Uterus (tissue), 4 donors: Measurements from ENCODE around the gene DYRK4. TPM values are rescaled to one million over a fixed set of nuclear protein-coding genes. Genes with fewer than 3 reads are reported as not detected.

Experiments
- DNase-seq, 2 donors: peaks; one replicate each; pipeline ENCODE4 v3.0.0-alpha.2; 2019 to 2020
- H3K27ac ChIP-seq, 2 donors: fragments of 200-600 bp; sonication (generic); 1 replicate in 1 of 2; 2 replicates in 1 of 2; pipeline ENCODE4 v1.5.1; 2016 to 2018
- H3K27me3 ChIP-seq, 2 donors: fragments of 200-600 bp; sonication (generic); one replicate each; pipeline ENCODE4 v1.5.1; 2018 to 2019; ENCODE audit warnings: control low read depth in 1 of 2
- H3K36me3 ChIP-seq, 2 donors: fragments of 200-600 bp; sonication (generic); one replicate each; pipeline ENCODE4 v1.5.1; 2019; ENCODE audit warnings: control low read depth in 1 of 2
- H3K4me1 ChIP-seq, 2 donors: fragments of 200-600 bp; sonication (generic); one replicate each; pipeline ENCODE4 v1.5.1; 2018 to 2019; ENCODE audit warnings: control low read depth in 1 of 2
- H3K4me3 ChIP-seq, 2 donors: fragments of 200-600 bp; sonication (generic); 1 replicate in 1 of 2; 2 replicates in 1 of 2; pipeline ENCODE4 v1.5.1; 2018 to 2019; ENCODE audit warnings: mild to moderate bottlenecking in 1 of 2
- H3K9me3 ChIP-seq, 2 donors: fragments of 200-600 bp; sonication (generic); one replicate each; pipeline ENCODE4 v1.5.1; 2019; ENCODE audit warnings: control low read depth in 1 of 2
- POLR2A ChIP-seq, 2 donors: fragments of 450-650 bp; IDR thresholded peaks; one replicate each; pipeline ENCODE4 v1.6.1; 2016; ENCODE audit warnings: antibody characterized with exemption in 2 of 2, mild to moderate bottlenecking in 1 of 2, moderate library complexity in 1 of 2
- intact Hi-C: fragments of 100-400 bp; cut with DNase I; formaldehyde crosslinking; loops from one replicate; pipeline ENCODE4 v1.15.1; 2023; ENCODE audit warnings: low total_unique reads
- total RNA-seq, 4 donors: library from RNA; depleted of rRNA in 3 of 4; stranded (reverse); fragments of >200 nt in 3 of 4; gene quantifications; one replicate each; pipeline versions ENCODE4 v1.1.0 to v1.2.4, GENCODE V29; 2014 to 2023
- TF ChIP-seq, protein P1 (sequence below), 4 experiments: fragments of 200-600 bp in 2 of 4; fragments of 450-650 bp in 2 of 4; sonication (generic) in 2 of 4; IDR thresholded peaks; one replicate each; pipeline ENCODE4 v1.5.1; 2016 to 2019; ENCODE audit warnings: antibody characterized with exemption in 4 of 4, mild to moderate bottlenecking in 2 of 4, moderate library complexity in 1 of 4
- donor health status: DM: yes; HTN: yes; CAD: no.

Gene DYRK4
- total RNA-seq, 4 donors from 2014 or later, result 32.3 to 51.1 (median 41.4) TPM

DNA sequence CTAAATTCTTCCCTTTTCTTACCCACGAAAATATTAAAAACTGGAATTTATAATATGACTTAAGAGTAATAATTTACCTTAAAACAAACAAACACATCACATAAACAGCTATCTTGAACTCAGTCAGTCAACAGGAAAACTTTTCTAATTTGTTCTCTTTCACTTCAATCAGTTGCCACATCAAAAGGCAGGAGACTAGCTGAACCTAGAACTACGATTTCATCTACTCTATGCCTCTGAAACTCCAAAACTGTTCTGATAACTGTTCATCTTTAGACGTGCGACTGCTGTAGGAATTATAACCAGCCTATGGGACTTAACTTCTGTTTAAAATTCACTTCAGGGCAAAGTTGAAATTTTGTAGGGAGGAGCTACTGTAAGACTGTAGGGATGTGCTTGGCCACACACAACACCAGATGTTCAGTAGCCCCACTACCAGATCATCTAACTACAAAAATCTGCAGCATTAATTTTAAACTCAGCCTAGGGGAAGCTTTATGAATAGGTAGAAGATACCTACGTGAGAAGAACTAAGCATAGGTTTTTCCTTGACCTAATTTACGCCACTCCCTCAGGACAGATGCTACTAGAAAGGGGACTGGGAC is 30.9 kb upstream of the DYRK4 start:
- no peak for DNase-seq
- H3K36me3 ChIP-seq, result no peaks in the 10 kb centered on the region
- H3K4me1 ChIP-seq, result no peaks in the 10 kb centered on the region
- no peak overlapping the region for H3K27ac ChIP-seq
- H3K27me3 ChIP-seq, result no peaks in the 10 kb centered on the region
- no peak for TF ChIP-seq POLR2A (IDR thresholded peaks at IDR 0.05)
- TF ChIP-seq, protein P1, sequence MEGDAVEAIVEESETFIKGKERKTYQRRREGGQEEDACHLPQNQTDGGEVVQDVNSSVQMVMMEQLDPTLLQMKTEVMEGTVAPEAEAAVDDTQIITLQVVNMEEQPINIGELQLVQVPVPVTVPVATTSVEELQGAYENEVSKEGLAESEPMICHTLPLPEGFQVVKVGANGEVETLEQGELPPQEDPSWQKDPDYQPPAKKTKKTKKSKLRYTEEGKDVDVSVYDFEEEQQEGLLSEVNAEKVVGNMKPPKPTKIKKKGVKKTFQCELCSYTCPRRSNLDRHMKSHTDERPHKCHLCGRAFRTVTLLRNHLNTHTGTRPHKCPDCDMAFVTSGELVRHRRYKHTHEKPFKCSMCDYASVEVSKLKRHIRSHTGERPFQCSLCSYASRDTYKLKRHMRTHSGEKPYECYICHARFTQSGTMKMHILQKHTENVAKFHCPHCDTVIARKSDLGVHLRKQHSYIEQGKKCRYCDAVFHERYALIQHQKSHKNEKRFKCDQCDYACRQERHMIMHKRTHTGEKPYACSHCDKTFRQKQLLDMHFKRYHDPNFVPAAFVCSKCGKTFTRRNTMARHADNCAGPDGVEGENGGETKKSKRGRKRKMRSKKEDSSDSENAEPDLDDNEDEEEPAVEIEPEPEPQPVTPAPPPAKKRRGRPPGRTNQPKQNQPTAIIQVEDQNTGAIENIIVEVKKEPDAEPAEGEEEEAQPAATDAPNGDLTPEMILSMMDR (IDR thresholded peaks at IDR 0.05), result no peak
- intact Hi-C loops, result no loop called here
- H3K9me3 ChIP-seq, result no peaks in the 10 kb centered on the region
- H3K4me3 ChIP-seq, result no peak overlapping the region

DNA sequence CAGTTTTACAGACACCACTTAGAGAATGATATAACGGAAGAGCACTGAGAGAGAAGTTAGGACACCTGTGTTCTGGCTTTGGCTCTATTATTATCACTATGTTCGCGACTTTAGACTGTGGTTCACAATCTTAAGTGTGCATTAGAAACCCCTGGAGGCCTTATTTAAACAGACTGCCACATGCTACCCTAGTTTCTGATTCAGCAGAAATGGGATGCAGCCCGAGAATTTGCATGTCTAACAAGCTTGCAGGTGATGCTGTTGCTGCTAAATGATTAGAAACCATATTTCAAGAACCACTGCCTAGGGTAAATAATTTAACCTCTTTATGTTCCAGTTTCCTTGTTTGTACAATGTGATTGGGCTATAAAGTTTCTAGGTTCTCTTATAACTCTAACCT is 26.9 kb upstream of the DYRK4 start:
- Histone ChIP-seq H3K4me1 (peaks cover 5 to 11% of the 10 kb centered on the region in 2 donors), H3K9me3 (no peaks in the 10 kb centered on the region), H3K27me3 (no peaks in the 10 kb centered on the region), H3K36me3 (no peaks in the 10 kb centered on the region), H3K4me3 (no peak overlapping the region), H3K27ac (no peak overlapping the region)
- TF ChIP-seq POLR2A (IDR thresholded peaks at IDR 0.05), result no peak
- TF ChIP-seq, protein P1 (IDR thresholded peaks at IDR 0.05), result no peak
- intact Hi-C loops, result no loop called here
- no peak for DNase-seq

DNA sequence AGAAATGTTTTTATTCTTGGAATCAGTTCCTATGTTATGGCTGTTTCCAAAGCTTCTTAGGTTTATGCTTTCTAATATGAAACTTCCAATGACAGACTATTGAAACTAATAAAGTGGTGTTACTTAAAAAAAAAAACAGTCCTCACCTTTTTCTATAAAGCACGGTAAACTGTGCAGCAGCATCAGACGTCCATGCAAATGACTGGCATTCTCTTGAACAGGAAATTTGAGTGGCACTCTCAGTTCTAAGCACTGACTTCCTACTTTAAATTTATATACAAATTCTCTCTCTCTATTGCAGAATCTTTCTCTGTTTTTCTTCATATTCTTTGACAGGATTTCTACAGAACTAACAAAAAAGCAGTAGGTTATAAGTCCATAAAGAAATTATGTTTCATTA is 26.1 kb upstream of the DYRK4 start:
- no peaks in the 10 kb centered on the region for H3K36me3 ChIP-seq
- TF ChIP-seq POLR2A (IDR thresholded peaks at IDR 0.05), result no peak
- TF ChIP-seq, protein P1 (IDR thresholded peaks at IDR 0.05), result no peak
- no peak overlapping the region for H3K27ac ChIP-seq
- intact Hi-C loops, result no loop called here
- no peaks in the 10 kb centered on the region for H3K27me3 ChIP-seq
- peaks cover 5 to 11% of the 10 kb centered on the region in 2 donors for H3K4me1 ChIP-seq
- no peak for DNase-seq
- no peaks in the 10 kb centered on the region for H3K9me3 ChIP-seq
- no peak overlapping the region for H3K4me3 ChIP-seq

DNA sequence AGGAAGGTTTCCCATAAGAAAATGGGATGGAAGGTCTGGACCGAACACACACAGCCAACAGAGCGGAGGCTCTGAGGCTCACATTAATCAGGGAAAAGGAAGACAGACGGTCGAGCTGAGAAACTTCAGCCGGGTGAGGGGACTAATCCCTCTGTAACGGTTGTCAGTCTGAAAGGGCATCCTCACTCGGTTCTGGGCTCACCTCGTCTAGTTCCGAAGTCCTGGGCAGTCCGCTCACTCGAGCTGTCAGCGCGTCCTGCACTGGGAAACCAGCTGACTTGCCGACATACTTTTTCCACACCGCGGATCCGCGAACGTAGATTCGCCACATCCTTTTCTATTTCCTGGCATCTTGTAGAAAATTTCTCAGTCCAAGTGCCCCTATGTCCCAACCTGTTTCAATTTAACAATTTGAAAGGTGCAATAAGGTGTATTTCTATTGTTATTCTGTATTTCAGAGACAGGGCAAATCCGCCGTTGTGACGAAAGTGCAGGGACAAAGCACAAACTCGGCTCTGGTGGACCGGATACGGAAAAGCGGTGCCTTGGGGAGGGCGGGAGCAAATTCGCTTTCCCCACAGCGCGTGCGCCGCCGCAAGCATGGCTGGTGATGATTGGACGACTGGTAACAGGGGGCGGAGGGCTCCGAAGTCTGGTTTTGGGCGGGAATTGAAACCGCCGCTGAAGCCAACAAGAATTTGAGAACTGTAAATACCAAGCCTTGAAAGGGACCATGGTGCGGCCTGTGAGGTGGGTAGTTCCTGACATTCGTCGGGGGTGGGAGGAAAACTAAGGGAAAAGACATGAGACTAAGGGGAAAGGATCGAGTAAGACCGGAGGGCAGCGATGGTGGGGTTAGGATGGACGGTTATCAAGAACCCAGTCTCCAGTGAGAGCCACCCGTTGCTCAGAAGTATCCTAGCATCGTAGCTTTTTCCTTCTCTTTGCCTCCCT is 23.5 kb upstream of the DYRK4 start, which contains the start of gene RAD51AP1:
Gene RAD51AP1, plus strand, starts transcription at position 684 of the 954 bp plus-strand sequence. Its CDS starts 50 bp downstream, at position 734.
- no peaks in the 10 kb centered on the region for H3K9me3 ChIP-seq
- H3K27me3 ChIP-seq, result no peaks in the 10 kb centered on the region
- peak within 1 kb of the TSS; percentile 93 to 98 for H3K27ac ChIP-seq
- TF ChIP-seq, protein P1 (IDR thresholded peaks at IDR 0.05), result peak in 1 of 4 experiments; percentile 17
- peak in 1 of 2 donors; percentile 13 for TF ChIP-seq POLR2A (IDR thresholded peaks at IDR 0.05)
- intact Hi-C loops, result no loop called here
- peaks cover 5 to 11% of the 10 kb centered on the region in 2 donors for H3K4me1 ChIP-seq
- H3K4me3 ChIP-seq, result peak within 1 kb of the TSS; percentile 65 to 88
- peak; percentile 92 to 94 for DNase-seq
- no peaks in the 10 kb centered on the region for H3K36me3 ChIP-seq
